Activated naive CD4-positive, alpha-beta T cell treated with anti-CD3 and anti-CD28 coated beads, Interleukin-2, amount 10 ng/mL, durations not matched to agents 7 days and 5 days (primary cell): ENCODE data around the gene HPCAL4.

Experiments
- CTCF ChIA-PET: fragments of 350-600 bp; sonication (Branson Sonifier 250); formaldehyde crosslinking; loops from one replicate; lab custom pipeline; 2021; ENCODE audit warnings: antibody characterized with exemption; lab: Charles Lee
- DNase-seq: peaks from one replicate; pipeline ENCODE4 v3.0.0-alpha.2; 2020
- H3K27ac Mint-ChIP-seq: one replicate; pipeline ENCODE4 v1.8.0; 2021; ENCODE audit warnings: mild to moderate bottlenecking, moderate library complexity, mixed read lengths
- H3K27me3 Mint-ChIP-seq: one replicate; pipeline ENCODE4 v1.8.0; 2021; ENCODE audit warnings: mild to moderate bottlenecking, mixed read lengths
- H3K36me3 Mint-ChIP-seq: one replicate; pipeline ENCODE4 v1.8.0; 2021; ENCODE audit warnings: mixed read lengths
- H3K4me1 Mint-ChIP-seq: one replicate; pipeline ENCODE4 v1.8.0; 2021; ENCODE audit warnings: mixed read lengths
- H3K4me3 Mint-ChIP-seq: one replicate; pipeline ENCODE4 v1.8.0; 2021; ENCODE audit warnings: mild to moderate bottlenecking, moderate library complexity, mixed read lengths
- H3K9me3 Mint-ChIP-seq: one replicate; pipeline ENCODE4 v1.8.0; 2021; ENCODE audit warnings: mixed read lengths

Gene HPCAL4

DNA sequence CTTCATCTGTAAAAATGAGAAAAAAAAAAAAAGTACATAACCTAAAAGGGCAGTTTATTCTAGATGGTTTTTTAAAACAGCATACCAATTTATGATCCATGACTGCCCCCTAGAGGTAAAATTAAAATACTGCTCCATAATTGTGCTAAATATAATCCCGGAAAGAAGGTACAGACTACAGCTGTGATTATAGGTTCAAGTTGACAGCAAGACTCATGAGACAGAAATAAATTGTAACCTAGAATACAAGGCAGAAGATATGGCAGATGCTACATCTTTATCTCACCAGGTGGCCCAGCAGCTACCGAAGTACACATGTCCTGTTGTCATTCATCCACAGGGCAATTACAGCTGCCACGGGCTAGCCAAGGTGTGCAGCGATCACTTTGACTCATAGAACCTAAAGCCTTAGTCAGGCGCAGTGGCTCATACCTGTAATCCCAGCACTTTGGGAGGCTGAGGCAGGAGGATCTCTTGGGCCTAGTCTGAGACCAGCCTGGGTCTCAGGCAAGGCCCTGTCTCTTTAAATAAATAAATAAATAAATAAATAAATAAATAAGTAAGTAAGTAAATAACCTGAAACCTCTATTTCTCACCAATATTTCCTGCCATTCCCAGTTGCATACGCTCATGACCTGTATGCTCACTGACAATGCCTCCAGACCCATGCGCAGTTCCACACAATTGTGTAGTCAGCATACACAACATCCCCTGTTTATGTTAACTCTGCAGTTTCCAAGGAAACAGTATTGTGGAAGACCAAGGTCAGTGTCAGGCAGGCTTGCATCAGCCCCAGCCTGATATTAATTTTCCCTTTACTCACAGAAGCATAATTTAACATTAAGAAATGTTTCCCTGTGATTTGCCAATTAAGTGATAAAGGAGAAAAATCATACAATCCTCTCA, 29.1 kb upstream of the HPCAL4 start:
- Mint-ChIP-seq H3K36me3 (no peaks in the 10 kb centered on the region), H3K27me3 (peaks cover 42% of the 10 kb centered on the region), H3K9me3 (no peaks in the 10 kb centered on the region), H3K4me1 (no peaks in the 10 kb centered on the region), H3K27ac (no peak overlapping the region), H3K4me3 (no peak overlapping the region)
- no peak for DNase-seq
- CTCF ChIA-PET, result interaction anchor here (0.6 to 2.2 kb wide), 11 partner anchors 18 to 622 kb away, joined by 3 to 9 read pairs (median 4); partner anchors contain the start of gene PPIE

DNA sequence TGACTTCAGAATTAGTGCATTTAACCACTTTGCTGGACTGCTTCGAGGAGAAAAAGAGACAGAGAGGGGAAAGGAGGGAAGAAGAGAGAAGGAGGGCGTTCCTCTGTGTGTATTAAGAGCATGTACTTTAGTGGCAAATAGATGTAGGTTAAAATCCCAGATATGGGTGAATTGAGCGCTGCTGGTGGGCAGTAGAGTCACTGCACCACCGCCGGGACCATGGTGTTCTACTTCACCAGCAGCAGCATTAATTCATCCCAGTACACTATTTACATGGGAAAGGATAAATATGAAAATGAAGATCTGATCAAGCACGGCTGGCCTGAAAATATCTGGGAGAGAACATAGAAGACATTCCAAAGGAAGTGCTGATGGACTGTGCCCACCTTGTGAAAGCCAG, 26.6 kb upstream of the HPCAL4 start:
- H3K27ac Mint-ChIP-seq, result no peak overlapping the region
- H3K9me3 Mint-ChIP-seq, result no peaks in the 10 kb centered on the region
- H3K4me3 Mint-ChIP-seq, result no peak overlapping the region
- no peaks in the 10 kb centered on the region for H3K36me3 Mint-ChIP-seq
- H3K27me3 Mint-ChIP-seq, result peaks cover 46% of the 10 kb centered on the region
- CTCF ChIA-PET, result interaction anchor here (0.9 to 1.3 kb wide), 2 partner anchors 29 to 112 kb away, joined by 3 to 4 read pairs; no protein-coding TSS in a partner anchor
- DNase-seq, result no peak
- no peaks in the 10 kb centered on the region for H3K4me1 Mint-ChIP-seq

DNA sequence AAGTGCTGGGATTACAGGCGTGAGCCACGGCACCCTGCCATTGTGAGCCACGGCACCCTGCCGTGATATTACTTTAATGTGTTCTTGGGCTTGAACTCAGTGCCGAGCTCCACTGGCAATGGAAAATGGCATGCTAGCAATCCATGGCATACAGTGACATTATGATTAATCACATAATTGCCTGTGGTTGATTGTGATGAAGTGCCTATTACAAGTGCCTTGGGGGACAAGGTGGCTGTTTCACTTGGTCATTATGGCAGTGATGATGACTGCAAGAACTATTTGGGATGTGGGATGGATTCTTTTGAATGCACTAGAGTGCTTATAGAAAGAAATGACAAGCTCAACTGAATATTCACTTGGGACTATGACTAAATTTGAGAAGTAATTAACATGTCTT, 22.3 kb upstream of the HPCAL4 start:
- Mint-ChIP-seq H3K36me3 (no peaks in the 10 kb centered on the region), H3K27ac (no peak overlapping the region), H3K27me3 (peaks cover 54% of the 10 kb centered on the region), H3K4me3 (no peak overlapping the region), H3K4me1 (no peaks in the 10 kb centered on the region), H3K9me3 (no peaks in the 10 kb centered on the region)
- no peak for DNase-seq
- CTCF ChIA-PET, result interaction anchor here (1.5 kb wide), 1 partner anchor 107 kb away, joined by 4 read pairs; no protein-coding TSS in a partner anchor

DNA sequence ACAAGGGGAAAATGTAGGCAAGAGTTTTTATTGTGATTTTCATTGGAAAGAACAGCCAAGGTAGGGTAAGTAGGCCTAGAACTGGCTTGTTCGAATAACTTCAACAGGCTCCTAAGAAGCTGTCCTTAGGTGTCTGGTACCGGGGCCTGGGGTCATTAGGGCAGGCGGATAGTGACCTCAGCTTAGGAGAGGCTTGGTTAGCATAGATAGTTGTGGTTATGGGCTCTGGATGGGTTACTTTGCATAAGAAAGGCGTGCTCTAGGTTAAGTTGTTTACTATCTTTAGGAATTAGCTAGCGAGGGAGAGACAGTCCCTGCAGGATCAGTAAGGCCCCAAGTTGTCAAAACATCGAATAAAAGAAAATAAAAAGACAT, 20.7 kb upstream of the HPCAL4 start:
- peaks cover 42% of the 10 kb centered on the region for H3K27me3 Mint-ChIP-seq
- no peaks in the 10 kb centered on the region for H3K4me1 Mint-ChIP-seq
- H3K9me3 Mint-ChIP-seq, result no peaks in the 10 kb centered on the region
- no peaks in the 10 kb centered on the region for H3K36me3 Mint-ChIP-seq
- H3K4me3 Mint-ChIP-seq, result no peak overlapping the region
- H3K27ac Mint-ChIP-seq, result no peak overlapping the region
- CTCF ChIA-PET, result interaction anchor here (0.7 to 1.4 kb wide), 2 partner anchors 10 to 106 kb away, joined by 3 to 7 read pairs; no protein-coding TSS in a partner anchor
- DNase-seq, result no peak

DNA sequence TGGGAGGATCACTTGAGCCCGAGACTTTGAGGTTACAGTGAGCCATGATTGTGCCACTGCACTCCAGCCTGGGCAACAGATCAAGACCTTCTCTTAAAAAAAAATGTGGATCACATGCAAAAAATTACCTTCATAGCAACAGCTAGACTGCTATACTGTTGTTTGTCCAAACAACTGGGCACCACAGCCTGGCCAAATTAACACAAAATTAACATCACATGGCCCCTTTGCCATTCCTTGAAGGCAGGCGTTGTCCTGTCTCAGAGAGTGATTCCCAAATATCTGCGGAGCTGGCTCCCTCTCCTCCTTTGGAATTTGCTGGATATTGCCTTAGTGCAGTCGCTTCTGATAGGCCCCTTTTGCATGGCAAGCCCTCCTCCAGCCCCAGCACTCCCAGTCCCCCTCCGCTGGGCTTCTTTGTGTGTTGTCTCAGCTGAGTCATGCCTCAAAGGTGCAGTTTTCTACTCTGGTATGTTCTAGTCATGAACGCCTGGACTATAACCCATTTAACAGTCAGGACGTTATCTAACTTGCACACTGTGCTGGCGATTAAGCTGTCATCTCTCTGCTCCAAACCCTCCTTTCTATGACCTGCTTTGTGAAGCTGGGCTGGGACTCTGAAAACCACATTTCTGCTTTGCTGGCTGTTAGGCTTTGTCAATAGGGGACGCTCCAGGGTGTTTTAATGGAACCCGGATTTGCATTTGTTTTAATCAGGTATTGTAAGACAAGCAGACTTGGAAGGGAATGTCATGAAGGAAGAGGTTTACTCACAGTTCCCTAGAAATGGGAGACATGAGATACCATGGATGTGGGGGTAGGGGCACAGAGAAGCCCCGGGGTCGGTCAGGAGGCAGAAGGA, 20.1 kb upstream of the HPCAL4 start:
- no peak overlapping the region for H3K27ac Mint-ChIP-seq
- peaks cover 40% of the 10 kb centered on the region for H3K27me3 Mint-ChIP-seq
- H3K4me1 Mint-ChIP-seq, result no peaks in the 10 kb centered on the region
- no peaks in the 10 kb centered on the region for H3K36me3 Mint-ChIP-seq
- H3K4me3 Mint-ChIP-seq, result no peak overlapping the region
- CTCF ChIA-PET, result interaction anchor here (1.0 kb wide), 2 partner anchors 11 to 39 kb away, joined by 4 read pairs; partner anchors contain the start of gene NT5C1A
- DNase-seq, result no peak
- H3K9me3 Mint-ChIP-seq, result no peaks in the 10 kb centered on the region

DNA sequence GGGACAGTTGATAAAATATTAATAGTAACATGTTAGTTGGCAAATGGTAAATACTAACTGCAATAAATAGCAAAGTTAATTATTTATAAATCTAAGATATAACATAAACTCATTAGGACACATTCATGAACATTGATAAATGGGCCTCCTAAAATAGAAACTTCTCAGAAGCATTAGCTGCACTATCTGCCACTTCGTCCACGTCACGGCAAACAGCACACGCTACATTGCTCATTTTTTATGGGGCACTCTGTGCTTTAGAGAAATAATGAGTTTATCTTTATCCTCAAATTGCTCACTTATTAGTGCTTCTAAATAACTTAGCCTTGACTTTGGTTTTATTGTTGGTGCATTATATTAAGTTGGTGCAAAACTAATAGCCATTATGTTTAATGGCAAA, 16.3 kb upstream of the HPCAL4 start:
- no peak for DNase-seq
- CTCF ChIA-PET, result no interaction called here
- Mint-ChIP-seq H3K4me3 (no peak overlapping the region), H3K27me3 (peaks cover 35% of the 10 kb centered on the region), H3K27ac (no peak overlapping the region), H3K36me3 (no peaks in the 10 kb centered on the region), H3K9me3 (no peaks in the 10 kb centered on the region), H3K4me1 (no peaks in the 10 kb centered on the region)

DNA sequence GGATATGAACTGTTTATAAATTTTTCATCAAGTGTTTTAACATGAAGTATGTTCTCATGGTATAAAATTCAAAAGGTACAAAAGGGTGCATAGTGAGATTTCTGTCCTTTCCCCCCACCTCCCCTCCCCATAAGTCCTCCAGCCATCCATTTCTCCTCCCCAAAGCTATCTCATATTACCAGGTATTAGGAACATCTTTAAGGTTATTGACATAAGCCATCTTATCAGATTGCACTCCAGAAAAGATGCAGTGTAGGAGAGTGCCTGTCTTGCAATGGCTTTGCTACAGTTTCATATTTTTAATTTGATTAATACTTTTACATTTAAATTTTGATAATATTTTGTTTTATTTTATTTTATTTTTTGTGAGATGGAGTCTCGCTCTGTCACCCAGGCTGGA, 13.5 kb upstream of the HPCAL4 start:
- no peaks in the 10 kb centered on the region for H3K4me1 Mint-ChIP-seq
- CTCF ChIA-PET, result interaction anchor here (1.1 kb wide), 1 partner anchor 47 kb away, joined by 3 read pairs; no protein-coding TSS in a partner anchor
- H3K27ac Mint-ChIP-seq, result no peak overlapping the region
- no peaks in the 10 kb centered on the region for H3K9me3 Mint-ChIP-seq
- H3K36me3 Mint-ChIP-seq, result no peaks in the 10 kb centered on the region
- H3K4me3 Mint-ChIP-seq, result no peak overlapping the region
- no peak for DNase-seq
- peaks cover 41% of the 10 kb centered on the region for H3K27me3 Mint-ChIP-seq

DNA sequence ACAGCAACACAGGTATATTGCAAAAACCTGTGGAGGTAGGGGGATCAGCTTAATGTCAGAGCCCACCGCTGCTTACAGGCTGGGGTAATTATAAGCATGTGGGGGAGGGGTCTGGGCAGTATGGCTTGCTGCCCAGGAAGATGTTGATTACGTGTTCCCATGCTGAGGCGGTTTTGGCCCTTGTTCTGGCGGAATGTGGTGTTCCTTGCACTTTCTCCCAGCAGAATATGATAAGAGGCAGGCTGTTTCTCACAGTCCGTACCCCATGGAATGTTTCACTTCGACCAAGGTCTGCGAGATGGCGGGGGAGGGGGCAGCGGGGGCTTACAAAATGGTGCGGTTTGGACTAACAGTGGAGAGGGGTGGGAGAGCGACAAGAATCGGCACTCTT, 9.8 kb upstream of the HPCAL4 start:
- peaks cover 60% of the 10 kb centered on the region for H3K27me3 Mint-ChIP-seq
- no peaks in the 10 kb centered on the region for H3K9me3 Mint-ChIP-seq
- no peak for DNase-seq
- no peak overlapping the region for H3K4me3 Mint-ChIP-seq
- no peaks in the 10 kb centered on the region for H3K36me3 Mint-ChIP-seq
- CTCF ChIA-PET, result interaction anchor here (0.5 to 1.8 kb wide), 6 partner anchors 10 to 97 kb away, joined by 3 to 7 read pairs (median 4); no protein-coding TSS in a partner anchor
- no peaks in the 10 kb centered on the region for H3K4me1 Mint-ChIP-seq
- no peak overlapping the region for H3K27ac Mint-ChIP-seq

DNA sequence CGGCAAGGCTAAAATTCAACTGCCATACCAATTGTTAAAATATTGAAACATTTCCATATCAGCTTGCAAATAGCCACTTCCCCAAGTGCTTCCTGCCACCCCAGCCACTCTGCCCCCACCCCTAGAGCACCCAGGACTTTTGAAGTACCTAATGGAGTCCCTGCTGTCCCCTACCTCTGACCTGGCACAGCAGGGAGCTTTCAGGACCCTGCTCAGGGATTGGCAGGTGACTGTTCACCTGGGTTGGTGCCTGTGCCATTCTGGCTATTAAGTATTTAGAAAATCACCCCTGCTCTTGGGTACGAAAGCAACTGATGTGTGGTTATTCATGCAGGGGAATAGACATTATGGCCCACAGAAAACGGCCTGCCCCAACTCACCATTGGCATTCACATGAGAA, 9.1 kb upstream of the HPCAL4 start:
- DNase-seq, result no peak
- Mint-ChIP-seq H3K4me1 (no peaks in the 10 kb centered on the region), H3K27ac (no peak overlapping the region), H3K4me3 (no peak overlapping the region), H3K9me3 (no peaks in the 10 kb centered on the region), H3K36me3 (no peaks in the 10 kb centered on the region), H3K27me3 (peaks cover 59% of the 10 kb centered on the region)
- CTCF ChIA-PET, result interaction anchor here (1.3 to 1.8 kb wide), 5 partner anchors 10 to 92 kb away, joined by 3 to 7 read pairs (median 4); no protein-coding TSS in a partner anchor

DNA sequence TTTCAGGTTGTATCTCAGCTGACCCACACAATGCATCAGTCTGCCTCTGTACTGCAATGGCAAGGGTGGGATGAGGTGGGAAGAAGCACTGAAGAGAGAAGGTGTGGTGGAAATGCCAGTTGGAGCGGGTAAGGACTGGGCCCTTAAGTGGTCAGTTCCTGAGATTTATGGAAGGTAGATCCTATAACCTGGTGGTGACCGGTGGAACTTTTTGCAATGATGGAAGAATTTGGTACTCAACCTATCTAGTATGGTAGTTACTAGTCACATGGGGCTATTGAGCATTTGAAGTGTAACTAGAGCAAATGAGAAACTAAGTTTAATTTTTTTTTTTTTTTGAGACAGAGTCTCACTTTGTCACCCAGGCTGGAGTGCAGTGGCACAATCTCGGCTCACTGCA, 8.2 kb upstream of the HPCAL4 start:
- Mint-ChIP-seq H3K4me3 (no peak overlapping the region), H3K9me3 (no peaks in the 10 kb centered on the region), H3K4me1 (no peaks in the 10 kb centered on the region), H3K36me3 (no peaks in the 10 kb centered on the region), H3K27ac (no peak overlapping the region), H3K27me3 (peaks cover 68% of the 10 kb centered on the region)
- CTCF ChIA-PET, result interaction anchor here (0.6 to 1.8 kb wide), 4 partner anchors 11 to 91 kb away, joined by 3 to 7 read pairs (median 4); no protein-coding TSS in a partner anchor
- no peak for DNase-seq

DNA sequence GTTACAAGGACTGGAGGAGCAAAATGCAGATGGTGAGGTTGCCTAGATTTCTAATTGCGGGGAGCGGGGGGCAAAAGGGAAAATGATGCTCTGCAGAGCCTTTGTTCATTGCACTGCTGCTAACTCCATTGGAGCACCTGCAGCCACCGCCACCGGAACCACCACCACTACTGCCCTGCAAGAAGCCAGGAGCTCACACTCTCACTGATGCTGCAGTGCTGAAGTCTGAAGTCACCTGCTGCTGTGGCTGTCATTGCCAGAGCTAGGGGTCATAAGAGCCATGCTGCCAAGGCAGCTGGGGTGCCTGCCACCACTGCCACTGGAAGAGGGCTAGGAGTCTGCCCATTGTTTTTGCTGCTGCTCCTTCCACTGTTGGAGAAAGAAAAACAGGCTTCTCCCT, 7.3 kb upstream of the HPCAL4 start:
- Mint-ChIP-seq H3K4me1 (no peaks in the 10 kb centered on the region), H3K27me3 (peaks cover 76% of the 10 kb centered on the region)

DNA sequence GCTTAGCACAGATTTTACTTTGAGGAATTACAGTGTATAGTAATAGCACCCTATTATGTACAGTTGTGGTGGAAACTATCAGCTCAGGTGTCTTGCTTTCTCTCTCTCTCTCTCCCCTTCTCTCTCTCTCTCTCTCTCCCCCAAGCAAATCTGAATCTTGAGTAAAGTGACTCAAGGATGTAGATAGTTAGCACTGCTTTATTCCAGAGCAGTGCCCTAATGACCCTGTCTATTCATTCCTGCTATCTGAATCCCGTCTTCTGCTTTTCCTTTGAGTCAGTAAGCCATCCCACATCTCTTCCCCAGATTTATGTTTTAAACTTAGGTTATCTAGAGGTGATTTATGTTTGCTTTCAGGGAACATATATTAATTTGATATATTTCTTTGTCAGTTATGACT, 5.2 kb upstream of the HPCAL4 start:
- no peak for DNase-seq
- no peak overlapping the region for H3K4me3 Mint-ChIP-seq
- CTCF ChIA-PET, result interaction anchor here (1.9 kb wide), 1 partner anchor 24 kb away, joined by 5 read pairs; no protein-coding TSS in a partner anchor
- H3K27me3 Mint-ChIP-seq, result peaks cover 77% of the 10 kb centered on the region
- no peaks in the 10 kb centered on the region for H3K9me3 Mint-ChIP-seq
- peaks cover 13% of the 10 kb centered on the region for H3K4me1 Mint-ChIP-seq
- H3K36me3 Mint-ChIP-seq, result no peaks in the 10 kb centered on the region
- no peak overlapping the region for H3K27ac Mint-ChIP-seq

More for the DNA sequence above, 7.3 kb upstream of the HPCAL4 start:
- H3K27ac Mint-ChIP-seq, result no peak overlapping the region
- no peaks in the 10 kb centered on the region for H3K9me3 Mint-ChIP-seq
- no peaks in the 10 kb centered on the region for H3K36me3 Mint-ChIP-seq
- H3K4me3 Mint-ChIP-seq, result no peak overlapping the region
- DNase-seq, result no peak
- CTCF ChIA-PET, result interaction anchor here (0.6 kb wide), 1 partner anchor 16 kb away, joined by 3 read pairs; no protein-coding TSS in a partner anchor

DNA sequence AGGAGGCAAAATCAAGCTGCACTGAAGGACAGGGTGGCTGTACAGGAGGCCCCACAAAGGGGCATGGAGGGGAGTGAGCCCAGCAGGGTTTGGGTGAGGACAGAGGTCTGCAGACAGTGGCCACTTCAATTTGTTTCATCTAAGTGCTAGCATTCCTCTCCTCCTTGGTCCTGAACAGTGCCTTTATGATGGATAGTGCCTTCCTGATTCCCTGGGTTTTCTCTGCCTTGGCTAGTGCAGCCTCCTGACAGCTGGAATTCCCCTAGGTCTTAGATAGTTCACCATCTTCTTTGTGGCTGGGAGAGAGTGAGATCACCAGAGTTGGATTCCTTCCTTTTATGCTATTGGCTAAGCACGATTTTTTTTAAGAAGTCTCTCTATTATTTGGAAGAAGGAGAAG, 3.8 kb upstream of the HPCAL4 start:
- DNase-seq, result no peak
- no peaks in the 10 kb centered on the region for H3K9me3 Mint-ChIP-seq
- no peak overlapping the region for H3K4me3 Mint-ChIP-seq
- CTCF ChIA-PET, result interaction anchor here (5.8 kb wide), 1 partner anchor 37 kb away, joined by 18 read pairs; no protein-coding TSS in a partner anchor
- H3K27ac Mint-ChIP-seq, result no peak overlapping the region
- peaks cover 82% of the 10 kb centered on the region for H3K27me3 Mint-ChIP-seq
- H3K36me3 Mint-ChIP-seq, result no peaks in the 10 kb centered on the region
- H3K4me1 Mint-ChIP-seq, result peaks cover 26% of the 10 kb centered on the region

DNA sequence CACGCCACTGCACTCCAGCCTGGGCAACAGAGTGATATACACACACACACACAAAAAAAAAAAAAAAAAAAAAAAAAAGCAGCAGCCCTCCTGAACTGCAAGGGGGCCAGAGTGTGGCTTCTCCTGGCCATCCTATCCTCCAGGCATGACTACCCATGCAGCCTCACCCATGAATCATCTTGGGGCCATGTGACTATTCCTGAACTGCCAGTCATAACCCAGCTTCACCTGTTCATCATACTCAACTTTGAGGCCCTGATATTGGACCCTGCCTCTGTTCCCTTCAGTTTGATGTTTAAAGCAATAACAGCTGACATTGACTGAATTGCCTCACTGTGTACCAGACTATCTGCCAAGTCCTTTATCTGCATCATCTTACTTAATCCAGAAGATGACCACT, 2.8 kb upstream of the HPCAL4 start:
- no peak overlapping the region for H3K27ac Mint-ChIP-seq
- no peaks in the 10 kb centered on the region for H3K9me3 Mint-ChIP-seq
- H3K4me1 Mint-ChIP-seq, result peaks cover 30% of the 10 kb centered on the region
- peaks cover 87% of the 10 kb centered on the region for H3K27me3 Mint-ChIP-seq
- DNase-seq, result no peak
- no peak overlapping the region for H3K4me3 Mint-ChIP-seq
- H3K36me3 Mint-ChIP-seq, result no peaks in the 10 kb centered on the region
- CTCF ChIA-PET, result interaction anchor here (2.0 to 5.8 kb wide), 2 partner anchors 36 to 40 kb away, joined by 6 to 18 read pairs; no protein-coding TSS in a partner anchor
